NCI-H1417 (cell line): ENCODE data around the gene PTCD1.

Source experiments
- DNase-seq, 3 experiments: peaks; one replicate each; lab custom pipeline; 2025; lab: John Stamatoyannopoulos, UW

The PTCD1 gene

DNA sequence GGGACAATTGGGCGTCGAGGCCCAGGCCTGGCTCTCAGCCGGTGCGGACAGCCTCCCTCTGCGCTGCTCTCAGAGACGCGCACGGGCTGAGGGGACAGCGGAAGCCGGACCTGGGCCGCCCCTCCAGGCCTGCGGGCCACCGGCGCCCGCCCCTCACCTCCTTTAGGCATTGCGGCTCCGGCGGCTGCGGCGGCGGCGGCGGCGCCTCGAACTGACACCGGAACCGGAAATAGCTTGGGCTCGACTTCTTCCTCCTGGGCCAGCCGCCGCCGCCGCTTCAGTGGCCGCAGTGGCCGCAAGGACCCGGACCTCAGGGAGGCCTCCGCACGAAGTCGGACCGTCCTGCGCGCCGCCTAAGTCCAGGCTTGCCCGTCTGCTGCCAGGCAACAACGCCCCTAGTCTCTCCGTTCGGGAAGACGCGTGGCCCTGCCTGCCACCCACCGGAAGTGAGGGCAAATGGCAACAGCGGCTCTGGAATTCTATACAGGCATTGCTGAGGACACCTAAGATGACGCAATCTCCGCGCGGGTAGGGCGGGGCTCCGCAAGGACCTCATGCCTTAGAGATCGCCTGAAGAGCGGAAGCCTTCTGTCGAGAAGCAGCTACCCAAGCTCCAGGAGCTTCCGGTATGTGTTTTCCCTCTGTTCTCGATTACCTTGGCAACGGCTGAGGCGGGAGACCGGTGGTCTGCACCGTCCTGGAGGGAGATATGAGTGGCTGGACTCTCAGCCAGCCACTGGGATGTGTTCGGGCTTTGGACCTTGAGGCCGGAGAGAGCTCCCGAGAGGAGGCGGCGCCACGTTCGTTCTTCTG is 30.0 kb downstream of the PTCD1 start, which contains the start of the genes BUD31 and PDAP1:
Gene BUD31 (plus strand): TSS at position 591 of the 813 bp plus-strand sequence. CDS start 2,124 bp downstream, outside the sequence.
Gene PDAP1 (minus strand): TSS at position 219 of the 813 bp plus-strand sequence. CDS start 49 bp downstream, at position 170.
- DNase-seq = peak; percentile 97 to 99 (median 99)

DNA sequence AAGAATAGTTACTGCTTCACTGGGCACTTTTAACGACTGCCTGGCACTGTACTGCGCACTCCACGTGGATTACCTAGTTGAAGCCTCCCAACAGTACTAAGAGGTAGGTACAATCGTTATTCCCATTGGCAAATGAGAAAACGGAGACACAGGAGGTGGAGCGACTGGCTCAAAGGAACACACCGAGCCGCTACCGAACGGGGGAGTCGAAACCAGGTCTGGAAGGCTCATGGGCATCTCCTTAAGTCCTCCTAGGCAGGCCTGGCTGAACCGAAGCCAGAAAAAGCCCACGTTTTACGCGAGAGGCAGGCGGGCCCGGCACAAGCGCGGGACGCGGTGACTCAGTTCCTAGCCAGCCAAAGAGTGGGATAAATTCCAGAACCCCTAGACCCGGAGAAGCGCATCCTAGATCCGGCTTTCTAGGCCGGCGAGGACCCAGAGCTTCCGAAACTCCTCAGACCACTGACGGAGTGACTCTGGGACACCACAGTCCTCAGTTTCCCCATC is 30.7 kb downstream of the PTCD1 start:
- DNase-seq = peak in 2 of 3 experiments; percentile 37 to 65

DNA sequence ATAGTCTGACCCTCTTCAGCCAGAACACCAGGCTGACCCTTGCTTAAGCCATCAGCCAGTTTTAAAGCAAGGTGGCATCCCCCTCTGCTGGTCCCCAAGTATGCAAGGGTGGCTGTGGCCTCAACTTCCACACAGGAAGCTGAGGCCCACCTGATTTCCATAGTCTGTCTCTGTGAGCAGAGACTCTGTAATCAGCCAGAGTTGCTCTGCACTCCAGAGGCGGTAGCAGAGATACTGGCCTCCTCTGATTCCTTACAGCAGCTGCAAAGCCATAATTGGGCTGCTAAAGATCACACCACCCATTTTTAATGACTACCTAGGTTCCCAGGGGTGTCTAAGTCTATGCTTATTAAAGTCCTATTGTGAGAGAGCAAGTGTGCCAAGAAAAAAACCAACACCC is 32.0 kb downstream of the PTCD1 start:
- peak in 2 of 3 experiments; percentile 23 to 52 for DNase-seq

DNA sequence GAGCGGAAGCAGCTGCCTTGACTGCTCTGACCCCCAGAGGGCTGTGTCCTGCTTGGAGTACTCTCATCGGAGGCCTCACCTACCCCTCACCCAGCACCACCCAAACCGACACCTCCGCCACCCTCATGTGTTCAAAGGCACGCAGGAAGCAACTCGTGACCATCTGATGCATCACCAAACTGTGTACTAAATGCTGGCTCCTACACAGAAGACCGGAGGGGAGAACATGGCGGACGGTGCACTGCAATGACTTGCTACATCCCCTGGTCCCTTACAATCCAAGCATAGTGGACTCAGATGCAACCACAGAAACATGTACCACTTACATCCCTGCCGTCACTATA is 33.6 kb downstream of the PTCD1 start:
- DNase-seq = no peak

DNA sequence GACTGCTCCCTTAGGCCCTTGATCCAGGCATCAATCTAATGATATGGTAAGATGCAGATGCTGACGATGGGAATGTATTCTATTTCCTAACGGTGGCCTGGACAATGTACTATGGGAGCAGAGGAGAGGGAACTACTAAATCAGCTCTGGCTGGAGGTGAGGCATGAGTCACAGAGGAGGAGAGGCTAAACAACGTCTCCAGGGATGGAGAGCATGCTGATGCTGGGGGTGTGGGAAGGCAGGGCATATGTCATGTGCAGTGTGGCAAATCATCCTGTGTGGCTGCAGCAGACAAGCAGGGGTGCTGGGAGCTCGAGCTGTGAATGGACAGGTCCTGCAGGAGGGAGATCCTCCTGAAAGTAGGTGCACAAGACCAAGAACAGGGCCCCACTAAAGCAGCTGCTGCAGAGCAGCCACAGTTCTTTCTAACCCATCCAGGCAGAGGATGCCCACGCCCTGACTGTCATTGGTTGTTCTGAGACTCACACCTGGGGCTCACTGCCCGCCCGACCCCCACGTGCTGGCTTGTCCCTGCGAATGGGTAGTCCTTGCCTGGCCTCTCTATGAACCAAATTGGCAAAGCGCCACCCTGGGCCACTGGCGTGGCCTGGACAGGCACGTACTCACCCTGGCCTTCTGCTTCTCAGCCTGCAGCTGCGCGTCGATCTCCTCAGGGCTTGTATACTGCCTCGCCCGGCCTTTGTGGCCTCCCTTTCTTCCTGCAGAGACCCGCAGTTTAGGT is 34.2 kb downstream of the PTCD1 start:
- DNase-seq = no peak

DNA sequence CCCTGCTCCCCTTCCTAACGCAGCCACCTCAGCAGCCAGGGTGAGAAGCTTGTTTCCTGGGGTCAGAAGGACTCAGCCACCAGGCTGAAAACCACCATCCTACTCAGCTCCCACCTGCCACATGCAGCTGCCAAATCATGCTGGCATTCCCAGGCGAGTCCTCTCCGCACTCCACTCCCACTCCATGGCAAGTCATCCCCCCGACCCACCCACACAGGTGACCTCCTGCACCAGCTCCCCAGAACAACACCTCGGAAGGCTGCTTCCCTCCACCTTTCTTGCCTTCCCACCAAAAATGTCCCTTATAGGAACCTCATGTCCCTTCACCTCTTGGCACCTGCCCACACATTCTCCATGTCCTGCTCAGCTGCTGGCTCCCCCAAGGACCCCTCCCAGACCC is 34.8 kb downstream of the PTCD1 start:
- no peak for DNase-seq

DNA sequence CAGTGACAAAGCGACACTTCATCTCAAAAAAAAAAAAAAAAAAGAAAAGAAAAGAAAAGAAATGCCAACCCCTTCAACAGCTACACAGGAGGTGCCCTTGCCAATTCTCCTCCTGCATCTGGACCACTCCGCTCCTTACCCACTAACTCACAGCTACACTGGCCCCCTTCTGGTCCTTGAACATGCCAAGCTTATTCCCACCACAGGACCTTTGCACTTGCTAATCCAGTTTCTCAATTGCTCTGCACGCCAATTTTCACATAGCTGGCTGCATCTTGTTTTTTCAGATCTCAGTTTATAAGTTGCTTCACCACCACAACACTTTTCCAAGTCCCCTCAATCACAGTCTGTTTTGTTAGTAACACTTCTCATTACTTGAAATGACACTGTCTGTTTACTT is 35.7 kb downstream of the PTCD1 start:
- DNase-seq = no peak

DNA sequence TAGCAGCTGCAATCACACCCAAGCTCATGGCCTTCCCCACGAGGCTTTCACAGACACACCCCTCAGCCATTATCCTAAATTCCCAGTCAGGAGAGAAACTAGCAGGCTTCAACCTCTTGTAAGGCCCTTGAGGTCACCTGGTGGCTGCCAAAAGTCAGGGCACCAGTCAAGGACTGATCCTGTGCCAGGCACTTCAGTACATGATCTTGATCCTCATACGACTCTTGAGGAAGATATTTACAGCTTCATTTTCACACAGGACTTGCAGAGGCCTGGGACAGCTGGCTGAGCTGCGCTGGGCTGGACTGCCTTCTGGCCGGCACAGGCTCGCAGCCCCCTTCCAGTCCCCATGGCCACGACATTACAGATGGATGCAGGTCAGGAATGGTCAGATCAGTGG is 39.0 kb downstream of the PTCD1 start:
- DNase-seq = no peak

DNA sequence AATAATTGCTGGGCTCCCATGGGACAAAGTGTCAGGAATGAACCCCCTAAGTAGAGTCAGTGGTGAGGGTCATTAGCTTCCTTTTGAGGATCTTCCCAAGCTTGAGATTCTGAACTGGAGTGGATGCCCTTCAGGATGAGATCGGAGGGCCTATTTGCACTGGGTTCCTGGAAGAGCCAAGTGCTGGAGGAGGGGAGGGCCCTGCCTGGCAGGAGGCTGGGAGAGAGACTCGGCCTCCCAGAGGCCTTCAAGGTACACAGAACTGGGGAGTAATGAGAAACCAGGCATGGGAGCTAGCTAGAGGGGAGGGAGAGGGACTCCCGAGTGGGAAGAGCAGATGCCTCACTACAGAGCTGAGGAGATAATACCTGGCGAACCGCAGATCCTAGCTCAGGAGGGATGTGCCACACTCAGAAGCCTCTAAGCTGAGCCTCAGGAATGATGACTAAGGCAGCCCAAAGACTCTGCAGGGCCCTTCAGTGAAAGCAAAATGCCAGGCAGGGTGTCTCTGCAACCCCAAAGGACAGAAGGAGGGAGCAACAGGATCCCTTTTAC is 39.6 kb downstream of the PTCD1 start:
- DNase-seq = no peak

DNA sequence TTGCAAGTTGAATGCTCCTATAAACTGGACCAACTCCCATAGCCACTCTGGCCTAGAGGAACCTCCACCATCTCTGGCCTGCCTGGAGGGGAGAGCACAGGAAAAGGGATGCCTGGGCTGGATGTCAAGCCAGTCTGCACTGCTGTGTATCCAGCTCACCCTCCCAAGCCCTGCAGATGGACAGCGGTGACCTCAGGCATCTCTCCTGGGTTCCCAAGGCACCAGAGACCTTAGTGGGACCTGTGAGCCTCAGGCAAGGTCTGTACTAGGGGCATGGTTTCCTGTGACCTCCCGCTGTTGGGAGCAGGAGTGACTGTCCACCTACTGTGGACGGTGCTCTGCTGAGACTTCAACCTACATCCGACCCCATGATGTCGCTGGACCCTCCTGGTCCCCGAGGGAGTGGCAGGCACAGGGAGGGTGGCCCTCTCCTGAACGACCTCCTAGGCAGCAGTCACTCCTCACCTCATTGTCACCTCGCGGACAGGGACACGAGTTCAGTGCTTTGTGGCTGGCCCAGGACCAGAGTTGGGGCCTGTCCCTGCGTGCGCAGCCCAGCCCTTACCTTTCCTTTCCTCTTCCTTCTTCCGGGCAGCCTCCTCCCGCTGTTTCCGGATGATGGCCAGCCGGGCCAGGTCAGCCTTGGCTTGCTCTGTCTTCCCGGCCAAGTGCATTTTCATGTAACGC is 41.2 kb downstream of the PTCD1 start:
- no peak for DNase-seq

DNA sequence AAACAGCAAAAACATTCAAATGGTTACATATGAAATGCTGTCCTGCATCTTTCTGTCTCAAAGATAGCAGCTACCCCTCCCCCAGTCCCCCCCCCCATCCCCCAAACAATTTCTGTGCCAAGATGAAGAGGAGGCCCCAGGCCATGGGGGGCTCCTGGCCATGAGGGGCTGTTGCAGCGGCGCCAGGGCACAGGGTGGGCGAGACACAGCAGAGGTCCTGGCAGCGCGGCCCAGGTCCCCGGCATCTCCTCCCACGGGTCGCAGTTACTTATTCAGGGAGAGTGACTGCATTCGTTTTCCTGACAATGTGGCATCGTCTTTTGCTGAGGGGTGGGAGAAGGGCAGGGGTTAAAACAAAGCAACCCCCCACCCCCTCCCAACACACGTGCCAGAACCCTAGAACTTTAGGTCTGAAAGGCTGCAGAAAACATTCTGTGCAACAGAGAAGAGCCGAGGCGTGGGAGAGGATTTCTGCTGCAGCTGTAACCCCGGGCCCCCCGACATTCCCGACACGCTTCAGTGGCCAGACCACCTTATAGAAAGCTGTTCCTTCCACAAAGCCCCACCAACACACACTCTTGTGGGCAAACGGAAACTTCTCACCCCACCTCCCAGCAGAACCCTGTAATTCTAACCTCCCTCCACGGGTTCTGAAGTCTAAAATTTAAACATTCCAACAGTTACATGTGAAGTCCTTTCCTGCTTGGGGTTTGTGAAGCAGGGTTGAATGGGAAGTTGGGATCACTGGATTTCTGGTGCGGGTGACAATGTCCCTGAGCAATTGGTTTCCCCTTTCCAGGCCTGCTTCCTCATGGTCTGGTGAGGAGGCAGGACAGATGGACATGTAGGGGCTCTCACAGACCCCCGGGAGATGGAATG is 41.9 kb downstream of the PTCD1 start:
- DNase-seq = no peak

DNA sequence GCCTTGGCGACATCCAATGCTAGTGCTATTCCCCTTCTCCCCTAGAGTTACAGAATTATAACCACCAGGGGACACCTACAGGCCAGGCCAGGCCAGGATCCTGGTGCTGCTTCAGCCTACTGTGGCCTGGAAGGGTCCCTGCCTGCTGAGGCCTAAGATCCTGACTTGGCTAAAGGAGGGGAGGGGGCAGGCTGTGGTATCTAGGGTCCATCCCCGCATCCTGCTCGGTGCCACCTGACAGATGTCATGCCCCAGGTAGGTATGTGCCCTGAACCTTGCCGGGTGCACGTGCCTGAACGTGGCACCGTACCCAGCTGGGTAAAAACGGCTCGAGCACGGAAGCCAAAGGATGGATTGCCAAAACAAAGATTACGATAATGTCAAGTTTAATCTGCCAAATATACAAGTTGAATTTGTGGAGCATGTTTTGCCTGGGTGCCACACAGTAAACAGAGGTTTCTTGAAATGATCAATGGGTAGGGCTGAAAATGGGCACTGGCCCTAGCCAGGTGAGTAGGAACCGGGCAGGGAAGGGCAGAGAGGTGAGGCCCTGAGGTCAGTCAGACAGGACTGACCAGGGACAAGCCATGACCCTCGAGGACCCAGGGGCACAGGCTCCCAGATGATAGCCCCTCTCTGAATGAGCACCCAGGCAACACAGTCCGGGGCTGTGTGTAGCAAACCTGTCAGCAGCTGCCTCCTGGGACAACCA is 42.8 kb downstream of the PTCD1 start:
- DNase-seq = no peak

DNA sequence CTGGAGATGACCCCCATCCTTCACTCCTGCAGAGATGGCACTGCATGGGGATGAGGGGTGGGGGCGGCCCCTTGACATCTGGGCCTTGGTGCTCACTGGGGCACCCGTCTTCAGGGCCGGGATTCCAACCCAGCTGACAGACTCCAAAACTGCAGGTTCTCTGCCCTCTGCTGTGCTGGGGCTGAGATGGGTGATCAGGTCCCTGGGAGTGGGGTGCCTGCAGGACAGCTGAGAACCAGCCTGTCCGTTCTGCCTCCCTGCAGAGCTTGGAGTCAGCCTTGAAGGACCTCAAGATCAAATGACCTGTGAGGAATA is 44.5 kb downstream of the PTCD1 start:
- DNase-seq = no peak

DNA sequence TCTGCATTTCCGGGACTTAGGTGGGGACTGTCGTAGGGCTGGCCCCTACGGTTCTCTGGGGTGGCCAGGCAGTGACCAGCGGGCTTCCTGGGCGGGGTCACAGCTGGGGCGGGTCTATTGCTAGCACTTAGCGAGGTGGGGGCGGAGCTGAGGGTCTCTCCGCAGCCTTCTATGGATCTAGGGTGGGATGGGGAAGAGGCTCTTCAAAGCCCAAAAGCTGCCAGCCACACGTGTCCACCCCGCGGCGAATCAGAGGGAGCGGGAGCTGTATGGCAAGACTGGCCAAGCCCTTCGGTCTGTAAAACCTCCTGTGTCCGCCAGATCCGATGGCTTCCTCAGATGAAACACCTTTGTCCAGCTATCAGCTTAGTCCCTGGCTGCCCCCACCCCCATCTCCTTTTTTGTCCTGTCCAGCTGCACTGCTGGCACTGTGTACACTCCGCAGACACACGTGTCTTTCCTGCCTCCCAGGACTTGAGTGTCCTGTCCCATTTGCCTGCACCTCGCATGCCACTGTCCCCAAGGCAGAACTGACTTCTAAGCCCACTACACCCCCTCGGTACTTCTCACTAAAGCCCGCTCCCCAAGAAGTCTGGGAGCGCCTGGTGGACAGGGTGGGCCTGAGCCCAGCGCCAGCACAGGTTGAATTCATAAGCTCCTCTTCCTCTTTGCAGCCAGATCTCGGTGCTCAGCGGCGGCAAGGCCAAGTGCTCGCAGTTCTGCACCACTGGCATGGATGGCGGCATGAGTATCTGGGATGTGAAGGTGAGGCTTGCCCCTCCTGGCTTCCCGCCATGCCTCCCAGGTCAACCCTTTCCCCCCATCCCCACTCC is 45.0 kb downstream of the PTCD1 start:
- peak in 1 of 3 experiments; percentile 78 for DNase-seq

DNA sequence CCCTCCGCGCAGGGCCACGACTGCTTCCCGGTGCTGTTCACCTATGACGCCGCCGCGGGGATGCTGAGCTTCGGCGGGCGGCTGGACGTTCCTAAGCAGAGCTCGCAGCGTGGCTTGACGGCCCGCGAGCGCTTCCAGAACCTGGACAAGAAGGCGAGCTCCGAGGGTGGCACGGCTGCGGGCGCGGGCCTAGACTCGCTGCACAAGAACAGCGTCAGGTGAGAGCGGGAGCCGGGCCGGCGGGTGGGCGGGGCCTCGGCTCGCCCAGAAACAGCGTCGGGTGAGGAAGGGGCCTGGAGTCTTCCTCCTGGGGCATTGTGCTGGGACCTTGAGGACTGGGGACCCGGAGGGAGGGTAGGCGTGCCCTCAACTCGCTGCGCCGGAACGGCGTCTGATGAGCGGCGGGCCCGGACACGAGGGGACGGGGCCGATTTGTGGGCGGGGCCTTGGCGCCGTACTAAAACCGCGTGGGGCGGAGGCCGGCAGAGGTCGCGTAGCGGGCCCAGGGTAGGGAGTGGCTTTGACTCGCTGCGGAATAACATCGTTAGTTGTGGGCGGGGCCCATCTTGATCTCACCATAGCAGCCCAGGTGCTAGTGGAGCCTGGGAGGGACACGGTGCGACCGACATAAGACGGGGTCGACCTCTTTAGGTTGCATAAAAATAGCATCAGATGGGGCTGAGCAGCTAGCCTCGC is 45.8 kb downstream of the PTCD1 start:
- peak; percentile 94 to 97 (median 95) for DNase-seq

DNA sequence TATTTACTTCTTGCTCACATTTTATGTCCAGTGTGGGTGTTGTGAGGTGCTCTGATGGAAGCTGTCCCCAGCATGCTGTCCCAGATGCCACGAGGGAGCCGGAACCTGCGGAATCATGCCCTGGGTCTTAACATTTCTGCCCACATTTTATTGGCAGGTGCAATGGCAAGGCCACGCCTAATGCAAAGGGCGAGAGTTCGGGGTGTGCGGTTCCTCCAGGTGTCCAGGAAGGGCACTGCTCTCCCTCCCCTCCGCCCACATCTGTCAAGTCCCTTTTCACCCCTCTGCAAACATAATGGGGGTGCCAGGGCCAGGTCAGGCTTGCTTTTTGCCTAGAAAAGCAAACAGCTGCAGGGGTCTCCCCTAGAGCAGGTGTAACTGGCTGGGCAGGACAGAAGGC is 46.6 kb downstream of the PTCD1 start:
- DNase-seq = peak in 1 of 3 experiments; percentile 75

DNA sequence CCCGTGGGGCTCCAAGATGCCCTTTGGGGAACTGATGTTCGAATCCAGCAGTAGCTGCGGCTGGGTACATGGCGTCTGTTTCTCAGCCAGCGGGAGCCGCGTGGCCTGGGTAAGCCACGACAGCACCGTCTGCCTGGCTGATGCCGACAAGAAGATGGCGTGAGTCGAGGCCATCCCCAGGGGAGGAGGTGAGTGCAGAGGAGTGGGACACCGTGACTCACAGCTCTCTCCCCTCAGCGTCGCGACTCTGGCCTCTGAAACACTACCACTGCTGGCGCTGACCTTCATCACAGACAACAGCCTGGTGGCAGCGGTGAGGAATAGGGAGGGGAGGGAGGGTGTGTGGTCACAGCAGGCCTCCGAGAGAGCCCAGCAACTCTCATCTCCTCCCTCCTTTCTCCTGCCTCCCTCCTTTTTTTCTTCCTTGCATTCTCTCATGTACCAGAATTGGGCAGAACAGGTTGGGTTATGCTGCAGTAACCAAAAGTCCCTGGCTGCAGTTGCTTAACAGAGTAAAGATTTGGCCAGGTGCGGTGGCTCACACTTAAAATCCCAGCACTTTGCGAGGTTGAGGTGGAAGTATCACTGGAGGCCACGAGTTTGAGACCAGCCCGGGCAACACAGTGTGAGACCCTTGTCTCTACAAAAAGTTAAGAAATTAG is 47.5 kb downstream of the PTCD1 start:
- no peak for DNase-seq

DNA sequence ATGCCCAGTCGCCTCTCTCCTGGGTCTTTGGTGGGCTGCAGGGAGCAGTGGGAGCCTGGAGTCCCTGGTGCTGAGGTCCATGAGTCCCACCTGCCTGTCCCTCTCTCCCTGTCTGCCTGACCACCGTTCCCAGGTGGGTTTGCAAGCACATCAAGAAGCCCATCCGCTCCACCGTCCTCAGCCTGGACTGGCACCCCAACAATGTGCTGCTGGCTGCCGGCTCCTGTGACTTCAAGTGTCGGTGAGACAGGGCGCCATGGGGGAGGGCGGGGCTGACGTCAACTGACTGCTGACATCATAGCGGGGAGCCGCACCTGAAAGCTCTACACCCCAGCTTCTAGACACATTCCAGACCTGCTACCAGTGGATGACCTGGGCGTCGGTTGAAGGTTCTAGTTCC is 48.8 kb downstream of the PTCD1 start:
- DNase-seq = no peak

DNA sequence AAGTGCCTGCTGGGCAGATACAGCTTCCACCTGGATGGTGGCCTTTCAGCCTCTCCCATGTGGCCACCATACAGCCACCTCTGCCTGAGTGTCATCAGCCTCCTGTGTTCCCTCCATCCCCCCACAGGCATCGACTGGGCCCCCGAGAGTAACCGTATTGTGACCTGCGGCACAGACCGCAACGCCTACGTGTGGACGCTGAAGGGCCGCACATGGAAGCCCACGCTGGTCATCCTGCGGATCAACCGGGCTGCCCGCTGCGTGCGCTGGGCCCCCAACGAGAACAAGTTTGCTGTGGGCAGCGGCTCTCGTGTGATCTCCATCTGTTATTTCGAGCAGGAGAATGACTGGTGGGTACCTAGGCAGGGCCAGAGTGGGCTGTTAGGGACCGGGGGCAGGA is 50.7 kb downstream of the PTCD1 start:
- DNase-seq = no peak
